NCI-H128 (cell line): ENCODE measurements around the gene CNR2.
A peak's percentile ranks its signal among the peaks of the same experiment; 100 is the strongest.
"Not testable (repeated sequence)": the region's sequence is repeated elsewhere in the genome, so short reads cannot be mapped to it uniquely, and the experiment has no call there.

ENCODE experiments used
- DNase-seq: peaks from one replicate; lab custom pipeline; 2025; ENCODE audit not compliant: unreplicated experiment; lab: John Stamatoyannopoulos, UW

The CNR2 gene

DNA sequence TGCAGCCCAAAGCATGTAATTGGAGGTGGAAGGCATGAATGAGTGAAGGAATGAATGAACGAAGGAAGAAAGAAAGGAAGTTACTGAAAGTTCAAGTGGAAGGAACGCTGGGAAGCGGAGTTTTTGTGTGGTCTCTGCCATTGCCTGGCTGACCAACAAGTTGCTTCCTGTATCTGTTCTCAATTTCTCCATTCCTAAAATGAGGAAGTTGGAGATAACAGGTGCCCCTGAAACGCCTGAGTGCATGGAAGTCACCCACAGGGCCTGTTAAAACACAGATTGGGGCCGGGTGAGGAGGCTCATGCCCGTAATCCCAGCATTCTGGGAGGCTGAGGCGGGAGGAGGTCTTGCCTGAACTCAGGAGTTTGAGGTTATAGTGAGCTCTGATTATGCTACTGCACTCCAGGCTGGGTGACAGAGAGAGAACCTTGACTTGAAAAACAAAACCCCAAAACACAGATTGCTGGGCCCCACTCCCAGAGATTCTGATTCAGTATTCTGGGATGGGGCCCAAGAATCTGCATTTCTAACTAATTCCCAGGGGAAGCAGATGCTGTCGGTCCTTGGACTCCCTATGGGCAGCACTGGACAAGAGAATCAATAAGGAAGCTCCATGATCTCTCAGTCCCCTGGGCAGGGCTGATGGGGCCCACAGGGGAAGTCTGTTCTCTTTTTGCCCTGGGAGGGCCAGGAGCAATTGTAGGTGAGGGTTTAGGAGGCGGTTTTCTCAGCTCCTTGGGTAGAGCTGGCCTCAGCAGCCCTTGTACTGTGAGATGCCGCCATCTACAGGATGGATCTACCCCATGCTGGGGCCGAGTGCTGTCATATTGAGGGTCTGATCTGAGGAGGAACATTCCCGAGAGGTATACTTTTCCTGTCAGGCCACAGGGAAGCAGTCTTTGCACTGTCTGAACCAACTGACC lies 3.3 kb upstream of the CNR2 start:
- DNase-seq: no peak

- DNase-seq: no peak
These were observed 2.3 kb upstream of the CNR2 start for GRCh38 chr1:23915466-23915865.

DNA sequence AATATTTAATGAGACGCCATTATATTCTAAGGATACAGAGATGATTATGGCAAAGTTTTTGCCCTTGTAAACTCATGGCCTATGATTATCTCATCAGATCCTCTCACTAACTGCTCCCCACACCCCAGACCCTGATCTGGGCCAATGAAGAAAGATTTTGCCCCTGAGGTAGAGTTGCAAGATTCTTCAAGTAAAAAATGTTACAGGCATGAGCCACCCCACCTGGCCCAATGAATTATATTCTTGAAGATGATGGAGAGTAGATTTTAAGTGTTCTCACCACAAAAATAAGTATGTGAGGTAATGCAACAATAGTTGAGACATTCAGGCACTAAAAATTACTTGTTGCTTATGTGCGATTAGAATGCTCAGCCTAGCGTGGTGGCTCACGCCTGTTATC lies 1.8 kb upstream of the CNR2 start:
- DNase-seq: no peak

- DNase-seq: no peak
These were observed 1.2 kb downstream of the CNR2 start for GRCh38 chr1:23911921-23912320.

DNA sequence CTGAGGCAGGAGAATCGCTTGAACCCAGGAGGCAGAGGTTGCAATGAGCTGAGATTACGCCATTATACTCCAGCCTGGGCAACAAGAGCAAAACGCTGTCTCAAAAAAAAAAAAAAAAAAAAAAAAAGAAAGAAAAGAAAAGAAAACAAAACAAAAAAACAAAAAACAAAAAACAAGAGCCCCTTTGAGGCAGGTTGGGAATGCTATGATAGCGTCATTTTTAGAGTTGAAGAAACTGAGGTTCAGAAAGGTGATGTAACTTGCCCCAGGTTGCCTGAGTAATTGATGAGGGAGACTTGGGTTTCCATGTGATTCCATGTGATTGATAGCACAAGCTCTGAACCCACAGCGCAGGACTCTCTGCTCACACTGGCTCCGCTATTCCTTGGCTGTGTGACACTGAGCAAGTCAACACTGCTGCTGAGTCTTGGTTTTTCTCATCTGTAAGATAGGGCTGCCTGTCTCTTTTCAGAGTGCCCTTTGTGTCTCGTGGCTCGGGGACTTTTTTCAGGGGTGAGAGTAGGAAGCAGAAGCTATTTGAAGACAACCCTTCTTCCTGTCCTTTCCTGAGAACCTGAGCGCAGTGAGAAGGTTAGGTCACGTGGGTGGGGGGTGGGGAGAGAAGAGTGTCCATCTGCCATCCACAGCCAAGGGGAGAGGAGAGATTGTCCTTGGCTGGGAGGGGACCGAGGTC lies 2.5 kb downstream of the CNR2 start:
- no peak for DNase-seq

GRCh38 chr1:23910144-23910543 lies 3.0 kb downstream of the CNR2 start:
- DNase-seq: no peak

- DNase-seq: no peak
These were observed 3.8 kb downstream of the CNR2 start for GRCh38 chr1:23909412-23909811.

DNA sequence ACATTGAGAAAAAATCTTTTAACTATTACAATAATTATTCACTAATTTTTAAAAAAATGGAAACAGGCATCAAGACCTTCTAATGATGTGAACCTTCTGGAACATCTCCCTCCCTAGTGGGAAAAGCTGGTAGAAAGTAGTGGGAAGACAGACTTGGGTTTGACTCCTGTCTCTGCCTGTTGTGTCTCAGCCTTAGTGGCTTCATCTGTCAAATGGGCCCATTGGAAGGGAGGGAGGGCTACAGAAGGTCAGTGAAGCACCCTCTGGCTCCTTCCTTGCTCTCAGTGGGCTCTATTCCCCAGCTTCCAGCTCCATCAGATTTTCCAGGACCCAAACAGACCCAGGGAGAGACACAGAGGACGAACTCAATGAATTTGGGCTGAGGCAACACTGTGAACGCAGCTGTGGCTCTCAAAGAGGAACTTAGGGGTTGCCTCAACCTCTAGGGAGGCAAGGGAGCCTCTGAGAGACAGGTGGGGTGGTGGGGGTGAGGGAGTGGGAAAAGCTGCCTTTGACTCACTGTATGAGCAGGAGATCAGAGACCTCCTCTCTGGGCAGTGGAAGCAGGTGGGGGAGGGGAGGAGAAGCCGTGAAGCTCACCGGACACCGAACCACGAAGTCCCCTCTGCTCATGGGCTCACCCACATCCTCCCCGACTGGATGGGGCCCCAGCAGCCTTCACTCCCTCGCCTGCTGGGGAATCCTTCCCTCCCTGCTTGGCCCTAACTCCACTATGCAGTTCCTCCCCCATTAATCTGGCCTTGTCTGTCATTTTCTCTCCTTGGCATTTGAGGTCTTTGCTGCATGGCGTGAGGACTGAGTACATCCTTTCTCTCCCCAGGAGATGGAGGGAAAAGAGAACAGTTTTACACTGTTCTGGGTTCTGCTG lies 4.5 kb downstream of the CNR2 start:
- no peak for DNase-seq

DNA sequence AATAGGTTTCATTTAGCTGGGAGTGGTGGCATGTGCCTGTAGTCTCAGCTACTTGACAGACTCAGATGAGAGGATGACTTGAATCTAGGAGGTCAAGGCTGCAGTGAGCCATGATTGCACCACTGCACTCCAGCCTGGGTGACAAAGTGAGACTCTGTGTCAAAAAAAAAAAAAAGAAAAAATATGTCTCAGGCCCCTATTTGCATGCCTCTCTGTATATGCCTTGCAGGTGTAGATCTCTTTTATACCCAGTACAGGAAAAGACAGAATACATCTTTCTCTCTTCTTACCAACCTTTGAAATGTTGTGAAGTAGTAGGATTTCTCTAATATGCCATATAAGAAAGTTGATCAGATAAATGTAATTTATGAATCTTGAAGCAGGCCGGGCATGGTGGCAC lies 6.4 kb downstream of the CNR2 start:
- no peak for DNase-seq

- no peak for DNase-seq
These were observed 7.6 kb downstream of the CNR2 start for GRCh38 chr1:23905461-23906025.

GRCh38 chr1:23904748-23905357 lies 8.3 kb downstream of the CNR2 start:
- DNase-seq: no peak

GRCh38 chr1:23903754-23904153 lies 9.4 kb downstream of the CNR2 start:
- no peak for DNase-seq

GRCh38 chr1:23902321-23903278 lies 10.6 kb downstream of the CNR2 start:
- DNase-seq: peak; percentile 3

GRCh38 chr1:23900017-23900416 lies 13.1 kb downstream of the CNR2 start:
- DNase-seq: not testable (repeated sequence)

GRCh38 chr1:23899070-23899469 lies 14.1 kb downstream of the CNR2 start:
- no peak for DNase-seq

- DNase-seq: no peak
These were observed 16.1 kb downstream of the CNR2 start for GRCh38 chr1:23897083-23897482.

DNA sequence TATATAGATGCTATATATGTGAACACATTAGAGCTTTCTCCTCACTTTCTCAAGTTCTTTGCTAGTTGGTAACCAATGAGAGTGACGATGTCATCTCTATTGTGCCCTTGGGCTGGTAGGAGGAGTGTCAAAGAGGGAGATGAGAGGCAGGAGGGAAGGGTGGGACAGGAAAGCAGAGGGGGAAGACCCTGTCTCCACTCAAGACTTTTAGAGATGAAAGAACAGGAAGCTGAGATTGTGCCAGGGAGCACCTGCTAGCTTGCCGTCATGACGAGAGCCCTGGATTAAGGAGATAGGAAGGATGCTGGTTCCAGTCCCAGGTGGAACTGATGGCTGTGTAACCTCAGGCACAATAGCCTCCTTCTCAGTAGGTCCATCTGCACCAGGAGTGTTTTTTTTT lies 16.7 kb downstream of the CNR2 start:
- no peak for DNase-seq

DNA sequence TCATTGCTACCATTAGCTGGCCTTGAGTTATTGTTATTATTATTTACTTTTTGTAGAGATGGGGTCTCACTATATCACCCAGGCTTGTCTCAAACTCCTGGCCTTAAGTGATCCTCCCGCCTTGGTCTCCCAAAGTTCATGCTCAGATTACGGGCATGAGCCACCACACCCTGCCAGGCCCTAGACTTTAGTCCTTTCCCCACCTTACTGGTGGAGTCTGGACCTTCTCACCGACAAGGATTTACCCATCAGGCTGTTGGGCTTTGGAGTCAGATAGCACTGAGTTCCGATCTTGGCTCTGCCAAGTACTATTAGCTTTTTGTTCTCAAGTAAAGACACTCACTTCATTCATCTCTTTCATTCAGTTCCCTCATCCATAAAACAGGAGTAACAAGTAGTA lies 17.2 kb downstream of the CNR2 start:
- DNase-seq: no peak

- no peak for DNase-seq
These were observed 18.1 kb downstream of the CNR2 start for GRCh38 chr1:23895082-23895481.
